A204.1 (cell line): ENCODE results near the gene DNAJC30.
"Not testable (repeated sequence)": the region's sequence is repeated elsewhere in the genome, so short reads cannot be mapped to it uniquely, and the experiment has no call there.

Experiments
- FAIRE-seq: peaks from 2 replicates; lab custom pipeline; 2012; peaks lifted over from hg19 to GRCh38; lab: Jason Lieb, UNC

DNAJC30 gene

DNA sequence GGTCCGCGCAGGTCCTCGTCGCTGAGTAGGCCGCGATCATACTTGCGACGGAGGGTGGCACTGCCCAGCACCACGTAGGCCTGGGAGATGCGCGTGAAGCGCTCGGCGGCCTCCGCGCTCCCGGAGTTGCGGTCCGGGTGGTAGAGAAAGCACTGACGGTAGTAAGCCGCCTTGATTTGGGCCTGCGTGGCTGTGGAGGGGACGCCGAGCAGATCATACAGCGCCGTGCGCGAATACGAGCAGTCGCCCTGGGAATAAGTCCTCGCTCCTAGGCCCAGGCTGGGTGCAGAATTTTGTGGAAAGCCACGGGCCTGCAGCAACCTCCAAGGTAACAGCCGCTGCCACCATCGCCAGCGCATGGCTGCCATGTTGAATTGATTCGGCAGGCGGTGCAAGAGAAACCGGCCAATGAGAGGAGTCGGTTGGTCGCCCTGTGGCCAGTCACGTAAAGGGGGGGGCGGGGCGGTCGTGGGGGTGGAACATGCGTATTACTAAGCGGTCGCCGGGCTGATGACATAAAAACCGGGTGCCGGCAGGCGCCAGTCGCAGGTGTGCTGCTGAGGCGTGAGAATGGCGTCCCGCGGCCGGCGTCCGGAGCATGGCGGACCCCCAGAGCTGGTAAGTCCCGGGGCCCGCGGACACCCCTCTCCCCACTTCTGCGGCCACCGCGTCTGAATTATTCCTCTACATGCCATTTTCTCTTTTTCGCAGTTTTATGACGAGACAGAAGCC lies at the start of gene DNAJC30, which contains the start of gene BUD23:
Gene DNAJC30 (minus strand): TSS at position 398 of the 732 bp plus-strand sequence. CDS start 30 bp downstream, at position 368.
Gene BUD23 (plus strand): TSS at position 542 of the 732 bp plus-strand sequence. CDS start 29 bp downstream, at position 571.
- no peak for FAIRE-seq

DNA sequence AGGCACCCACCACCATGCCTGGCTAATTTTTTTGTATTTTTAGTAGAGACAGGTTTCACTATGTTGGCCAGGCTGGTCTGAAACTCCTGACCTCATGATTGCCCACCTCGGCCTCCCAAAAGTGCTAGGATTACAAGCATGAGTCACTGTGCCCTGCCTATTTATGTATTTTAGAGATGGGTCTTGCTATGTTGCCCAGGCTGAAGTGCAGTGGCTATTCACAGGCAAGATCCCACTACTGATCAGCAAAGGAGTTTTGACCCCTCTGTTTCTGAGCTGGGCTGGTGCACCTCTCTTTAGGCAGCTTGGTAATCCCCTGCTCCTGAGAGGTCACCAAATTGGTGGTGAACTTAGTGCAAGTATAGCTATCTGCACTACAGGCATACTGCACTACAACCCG lies 49.1 kb upstream of the DNAJC30 start:
- FAIRE-seq, result no peak

DNA sequence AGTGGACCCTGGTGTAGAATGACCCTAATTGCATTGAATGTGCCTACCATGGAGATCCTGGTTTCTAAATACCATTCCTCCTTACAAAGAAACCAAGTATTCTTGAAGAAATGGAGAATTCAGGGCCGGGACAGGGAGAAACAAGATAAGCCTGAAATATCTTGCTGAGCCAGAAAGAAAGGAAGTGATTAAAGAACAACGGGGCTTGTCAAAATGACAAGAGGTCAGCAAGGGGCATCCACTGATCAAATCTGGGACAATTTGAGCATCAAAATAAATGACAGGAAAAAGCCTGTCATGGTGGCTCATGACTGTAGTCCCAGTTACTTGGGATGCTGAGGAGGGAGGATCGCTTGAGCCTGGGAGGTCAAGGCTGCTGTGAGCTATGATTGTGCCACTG lies 47.2 kb upstream of the DNAJC30 start:
- FAIRE-seq, result no peak

DNA sequence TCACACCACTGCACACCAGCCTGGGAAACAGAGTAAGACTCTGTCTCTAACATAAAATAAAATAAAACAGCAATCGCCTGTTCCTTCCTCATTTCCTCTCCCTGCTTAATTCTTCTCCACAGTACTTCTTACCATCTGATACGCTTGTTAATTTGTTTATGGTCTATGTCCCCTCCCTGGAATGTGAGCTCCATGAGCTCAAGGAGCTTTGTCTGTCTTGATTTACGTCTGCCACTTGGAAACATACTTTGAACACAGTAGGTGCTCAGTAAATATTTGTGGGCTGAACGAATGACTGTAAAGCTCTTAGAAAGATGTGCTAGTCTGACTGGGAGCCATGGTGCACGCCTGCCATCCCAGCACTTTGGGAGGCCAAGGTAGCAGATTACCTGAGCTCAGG lies 45.3 kb upstream of the DNAJC30 start:
- FAIRE-seq, result no peak

DNA sequence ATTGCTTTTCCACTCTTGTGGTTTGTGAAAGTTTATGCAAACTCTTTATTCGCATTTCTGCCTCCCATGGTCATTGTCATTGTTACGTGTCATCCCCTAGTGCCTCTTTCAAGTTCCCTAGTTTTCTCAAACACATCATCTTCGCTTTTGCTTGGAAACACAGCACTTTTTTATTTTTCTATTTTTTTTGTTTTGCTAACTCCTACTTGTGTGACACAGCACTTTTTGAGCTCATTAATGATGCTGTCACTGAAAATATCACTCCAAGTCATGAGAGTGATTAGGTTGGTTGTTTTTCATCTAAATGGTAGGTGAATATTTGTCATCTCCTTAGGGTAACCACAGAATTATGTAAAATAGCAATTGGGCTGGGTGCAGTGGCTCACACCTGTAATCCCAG lies 44.7 kb upstream of the DNAJC30 start:
- FAIRE-seq, result no peak

DNA sequence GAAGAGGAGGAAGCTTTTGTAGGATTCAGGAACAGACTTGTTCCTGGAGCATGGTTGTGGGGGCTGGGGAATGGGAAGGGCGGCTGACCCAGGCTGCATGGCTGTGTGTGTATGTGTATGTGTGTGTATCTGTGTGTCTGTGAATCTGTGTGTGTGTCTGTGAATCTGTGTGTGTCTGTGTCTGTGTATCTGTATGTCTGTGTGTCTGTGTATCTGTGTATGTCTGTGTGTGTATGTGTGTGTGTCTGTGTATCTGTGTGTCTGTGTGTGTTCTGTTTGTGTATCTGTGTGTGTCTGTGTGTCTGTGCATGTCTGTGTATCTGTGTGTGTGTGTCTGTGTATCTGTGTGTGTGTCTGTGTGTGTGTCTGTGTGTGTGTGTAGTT lies 42.8 kb upstream of the DNAJC30 start:
- FAIRE-seq, result no peak

DNA sequence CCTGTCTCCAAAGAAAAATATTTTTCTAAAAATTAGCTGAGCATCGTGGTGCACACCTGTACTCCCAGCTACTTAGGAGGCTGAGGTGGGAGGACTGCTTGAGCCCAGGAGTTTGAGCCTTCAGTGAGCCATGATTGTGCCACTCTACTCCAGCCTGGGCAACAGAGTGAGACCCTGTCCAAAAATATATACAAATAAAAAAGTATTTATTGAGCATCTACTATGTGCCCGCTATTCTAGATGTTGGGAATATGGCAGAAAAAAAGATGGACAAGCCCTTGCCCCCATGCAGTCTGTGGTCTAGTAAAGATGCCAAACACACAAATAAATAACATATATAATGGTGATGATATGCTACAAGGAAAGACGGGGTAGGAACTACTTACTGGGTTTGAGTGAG lies 40.6 kb upstream of the DNAJC30 start:
- no peak for FAIRE-seq

DNA sequence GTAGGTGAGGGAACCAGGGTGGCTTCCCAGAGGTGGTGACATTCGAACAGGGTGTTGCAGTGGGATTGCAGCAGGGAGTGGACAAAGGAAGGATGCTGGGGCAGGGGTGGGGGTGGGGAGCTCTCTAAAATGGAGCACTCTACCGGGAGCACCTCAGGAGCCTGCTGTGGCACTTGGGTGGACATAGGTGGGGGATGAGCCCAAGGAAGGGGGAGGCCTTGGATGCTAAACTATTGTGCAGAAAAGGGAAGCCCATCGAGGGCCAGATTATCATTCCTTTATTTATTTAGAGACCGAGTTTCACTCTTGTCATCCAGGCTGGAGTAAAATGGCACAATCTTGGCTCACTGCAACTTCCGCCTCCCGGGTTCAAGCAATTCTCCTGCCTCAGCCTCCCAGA lies 39.5 kb upstream of the DNAJC30 start:
- FAIRE-seq, result no peak

DNA sequence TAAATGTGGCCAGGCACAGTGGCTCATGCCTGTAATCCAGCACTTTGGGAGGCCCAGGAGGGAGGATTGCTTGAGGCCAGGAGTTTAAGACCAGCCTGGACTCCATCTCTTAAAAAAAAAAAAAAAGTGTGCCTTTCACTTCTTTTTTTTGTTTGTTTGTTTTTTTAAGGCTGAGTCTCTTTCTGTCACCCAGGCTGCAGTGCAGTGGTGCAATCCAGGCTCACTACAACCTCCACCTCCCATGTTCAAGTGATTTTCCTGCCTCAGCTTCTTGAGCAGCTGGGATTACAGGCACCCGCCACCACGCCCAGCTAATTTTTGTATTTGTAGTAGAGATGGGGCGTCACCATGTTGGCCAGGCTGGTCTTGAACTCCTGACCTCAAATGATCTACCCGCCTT lies 38.9 kb upstream of the DNAJC30 start:
- not testable (repeated sequence) for FAIRE-seq

DNA sequence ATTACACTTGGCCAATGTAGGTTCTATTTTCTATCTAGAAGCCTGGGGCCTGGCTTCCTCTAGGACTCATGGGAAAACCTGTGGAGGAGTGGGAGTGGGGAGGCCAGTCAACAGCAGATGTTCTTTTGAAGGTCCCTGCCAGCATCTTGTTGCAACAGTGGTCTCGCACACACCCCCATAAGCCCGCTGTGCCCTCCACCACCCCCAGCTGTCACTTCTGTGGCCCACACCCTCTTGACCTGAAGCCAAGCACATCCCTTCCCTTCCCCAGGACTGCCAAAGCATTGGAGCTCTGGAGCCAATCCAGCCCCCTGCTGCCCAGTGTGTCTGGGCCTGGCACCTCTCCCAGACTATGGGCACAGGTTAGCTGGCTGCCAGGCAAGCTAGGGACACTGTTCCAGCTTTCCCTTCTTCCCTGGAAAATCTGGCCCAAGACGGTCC lies 38.1 kb upstream of the DNAJC30 start:
- no peak for FAIRE-seq

DNA sequence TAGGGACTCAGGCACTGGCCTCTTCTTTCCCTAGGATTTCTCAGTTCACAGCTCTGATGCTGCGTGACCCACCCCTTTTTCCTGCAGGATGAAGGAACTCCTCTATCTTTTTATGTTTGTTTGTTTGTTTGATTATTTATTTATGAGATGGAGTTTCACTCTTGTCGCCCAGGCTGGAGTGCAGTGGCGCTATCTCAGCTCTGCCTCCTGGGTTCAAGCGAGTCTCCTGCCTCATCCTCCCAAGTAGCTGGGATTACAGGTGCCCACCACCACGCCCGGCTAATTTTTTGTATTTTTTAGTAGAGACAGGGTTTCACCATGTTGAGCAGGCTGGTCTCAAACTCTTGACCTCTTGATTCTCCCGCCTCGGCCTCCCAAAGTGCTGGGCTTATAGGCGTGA lies 37.2 kb upstream of the DNAJC30 start:
- not testable (repeated sequence) for FAIRE-seq

DNA sequence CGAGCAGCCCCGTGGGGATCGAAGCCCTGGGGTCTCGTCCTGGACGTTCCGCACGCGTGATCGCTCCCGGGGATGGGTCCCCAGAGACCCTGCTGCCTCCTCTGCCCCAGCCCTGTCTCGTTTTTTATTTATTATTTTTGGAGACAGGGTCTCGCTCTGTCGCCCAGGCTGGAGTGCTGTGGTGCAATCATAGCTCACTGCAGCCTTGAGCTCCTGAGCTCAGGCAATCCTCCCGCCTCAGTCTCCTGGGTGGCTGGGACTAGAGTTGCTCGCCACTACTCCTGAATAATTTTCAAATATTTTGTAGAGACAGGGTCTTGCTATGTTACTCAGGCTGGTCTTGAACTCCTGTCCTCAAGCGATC lies 36.5 kb upstream of the DNAJC30 start:
- FAIRE-seq, result no peak

DNA sequence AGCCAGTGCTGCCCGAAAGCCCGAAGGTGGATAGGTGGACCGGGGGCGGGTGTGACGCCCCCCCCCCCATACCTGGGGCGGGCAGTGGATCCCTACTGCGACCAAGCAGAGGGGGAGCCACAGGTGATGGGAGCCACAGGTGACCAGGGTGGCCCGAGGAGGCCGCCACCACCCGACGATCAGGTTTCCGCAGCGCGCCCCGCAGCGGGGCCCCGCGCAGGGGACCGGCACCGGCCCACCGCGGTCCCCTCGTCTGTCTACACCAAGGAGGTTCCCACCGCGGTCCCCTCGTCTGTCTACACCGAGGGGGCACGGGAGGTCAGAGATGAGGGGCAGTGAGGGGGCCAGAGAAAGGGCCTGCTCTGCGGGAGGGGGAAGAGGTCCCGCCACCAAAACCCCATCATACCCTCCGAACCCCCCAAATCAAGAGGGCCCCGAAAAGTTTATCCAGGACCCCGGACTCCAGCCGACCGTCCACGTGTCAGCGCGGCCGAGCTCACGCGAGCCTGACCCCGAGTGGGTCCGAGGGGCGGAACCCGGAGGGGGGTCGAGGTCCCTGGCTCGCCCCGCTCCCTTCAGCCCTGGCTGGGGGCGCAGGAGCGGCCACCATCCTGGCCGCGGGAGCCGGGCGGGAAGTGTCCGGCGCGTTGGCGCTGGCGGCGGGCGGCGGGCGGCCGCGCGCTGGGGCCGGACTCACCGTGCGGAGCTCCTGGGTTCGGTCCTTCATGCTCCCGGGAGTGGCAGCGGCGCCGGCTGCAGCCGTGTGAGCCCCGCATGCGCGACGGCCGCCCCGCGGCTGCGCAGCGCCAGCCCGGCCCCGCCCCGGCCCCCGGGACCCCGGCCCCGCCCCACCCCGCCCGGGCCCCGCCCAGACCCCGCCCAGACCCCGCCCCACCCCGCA lies 35.9 kb upstream of the DNAJC30 start, which contains the start of gene STX1A:
Gene STX1A (minus strand): TSS at position 765 of the 901 bp plus-strand sequence. CDS start 38 bp downstream, at position 727.
- no peak for FAIRE-seq

DNA sequence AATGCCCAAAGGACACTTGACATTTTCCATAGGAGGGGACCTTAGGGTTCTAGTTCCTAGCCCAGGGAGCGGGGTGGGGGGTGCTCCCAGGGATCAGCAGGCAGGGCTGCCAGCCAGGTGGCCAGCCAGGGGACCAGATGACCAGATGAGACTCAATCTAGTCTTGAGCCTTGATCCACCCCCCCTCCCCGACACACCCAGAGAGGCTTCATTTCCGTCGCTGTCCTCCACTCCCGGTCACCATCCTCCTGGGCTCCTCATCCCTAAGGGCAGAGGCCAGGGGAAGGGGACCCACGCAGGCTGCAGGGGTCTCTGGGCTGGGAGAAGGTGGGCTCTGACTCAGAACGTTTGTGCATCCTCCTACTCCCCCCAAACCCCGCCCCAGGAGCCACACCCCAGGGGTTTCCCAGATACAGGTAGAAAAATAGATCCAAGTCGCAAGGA lies 35.2 kb upstream of the DNAJC30 start:
- no peak for FAIRE-seq

DNA sequence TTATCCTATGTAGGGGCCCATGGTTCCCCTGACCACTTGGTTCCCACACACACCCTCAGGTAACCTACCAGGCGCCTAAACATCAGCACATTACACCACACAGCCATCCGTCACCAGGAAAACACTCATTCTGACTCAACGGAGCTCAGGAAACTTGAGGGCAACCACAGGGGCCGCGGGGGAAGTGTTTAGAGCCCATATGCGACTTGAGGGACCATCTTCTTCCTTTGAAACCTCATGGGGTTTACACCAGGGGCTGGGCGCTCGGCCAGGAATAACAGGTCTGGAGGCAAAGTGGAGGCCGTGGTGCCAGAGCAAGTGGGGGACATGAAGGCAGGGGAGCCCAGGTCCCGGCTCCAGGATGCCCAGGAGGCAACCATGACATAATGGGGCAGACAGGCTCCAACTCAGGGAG lies 34.7 kb upstream of the DNAJC30 start:
- FAIRE-seq, result no peak

DNA sequence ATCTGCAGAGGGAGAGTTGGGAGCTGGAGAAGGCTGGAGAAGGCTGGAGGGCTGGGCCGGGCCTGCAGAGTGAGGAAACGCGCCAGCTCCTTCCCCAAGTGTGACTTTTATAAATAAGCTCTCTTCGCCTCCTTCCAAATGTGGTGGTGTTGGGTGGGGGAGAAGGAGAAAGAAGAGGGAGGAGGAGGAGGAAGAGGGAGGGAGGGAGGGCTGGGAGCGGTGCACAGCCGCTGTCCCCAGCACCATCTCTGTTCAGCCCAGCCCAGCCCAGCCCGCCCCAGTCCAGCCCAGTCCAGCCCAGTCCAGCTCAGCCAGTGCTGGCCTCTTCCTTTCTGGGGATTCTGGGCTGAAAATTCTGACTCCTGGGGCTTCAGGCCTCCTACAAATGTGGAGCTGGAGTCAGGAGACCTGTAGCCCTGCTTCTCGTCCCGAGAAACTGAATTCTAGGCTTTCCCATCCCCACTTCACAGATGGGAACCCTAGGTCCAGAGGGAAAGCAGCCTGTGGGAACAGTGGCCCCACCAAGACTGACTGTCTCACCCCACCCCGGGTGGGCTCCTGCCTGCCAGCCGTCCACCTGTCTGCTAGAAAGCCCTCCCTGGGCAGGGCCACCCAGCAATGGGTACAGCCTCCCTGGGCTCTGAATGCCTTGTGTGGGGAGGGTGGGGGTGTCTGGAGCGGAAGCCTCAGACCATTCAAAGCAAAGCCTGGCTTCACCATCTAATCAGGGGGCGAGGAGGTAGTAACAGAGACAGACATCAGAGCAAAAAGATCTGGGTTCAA lies 34.0 kb upstream of the DNAJC30 start:
- no peak for FAIRE-seq

DNA sequence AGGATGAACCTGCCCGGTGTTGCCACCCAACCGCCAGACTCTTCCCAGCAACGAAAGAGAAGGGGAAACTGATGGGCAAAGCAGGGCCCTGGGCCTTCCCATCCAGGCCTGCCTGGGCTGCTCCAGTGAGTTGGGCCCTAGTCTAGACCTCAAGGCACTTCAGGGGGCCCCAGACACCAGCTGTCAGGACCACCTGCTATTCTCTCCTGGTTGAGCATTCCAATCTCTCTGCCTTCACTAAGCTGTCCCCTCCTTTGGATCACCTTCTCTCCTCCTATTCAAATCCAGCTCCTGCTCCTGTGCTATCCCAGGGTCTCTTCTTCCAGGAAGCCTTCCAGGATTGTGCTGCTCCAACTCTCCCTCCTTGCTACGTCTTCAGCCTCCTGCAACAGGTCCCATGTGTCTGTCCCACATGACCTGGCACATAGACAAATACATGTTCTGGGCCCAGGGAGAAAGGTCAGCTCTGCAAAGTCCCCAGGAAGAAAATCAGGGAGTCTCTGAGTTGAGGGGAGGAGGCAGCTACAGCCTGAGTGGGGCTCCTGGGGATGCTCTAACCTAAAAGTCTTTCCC lies 33.2 kb upstream of the DNAJC30 start:
- no peak for FAIRE-seq

DNA sequence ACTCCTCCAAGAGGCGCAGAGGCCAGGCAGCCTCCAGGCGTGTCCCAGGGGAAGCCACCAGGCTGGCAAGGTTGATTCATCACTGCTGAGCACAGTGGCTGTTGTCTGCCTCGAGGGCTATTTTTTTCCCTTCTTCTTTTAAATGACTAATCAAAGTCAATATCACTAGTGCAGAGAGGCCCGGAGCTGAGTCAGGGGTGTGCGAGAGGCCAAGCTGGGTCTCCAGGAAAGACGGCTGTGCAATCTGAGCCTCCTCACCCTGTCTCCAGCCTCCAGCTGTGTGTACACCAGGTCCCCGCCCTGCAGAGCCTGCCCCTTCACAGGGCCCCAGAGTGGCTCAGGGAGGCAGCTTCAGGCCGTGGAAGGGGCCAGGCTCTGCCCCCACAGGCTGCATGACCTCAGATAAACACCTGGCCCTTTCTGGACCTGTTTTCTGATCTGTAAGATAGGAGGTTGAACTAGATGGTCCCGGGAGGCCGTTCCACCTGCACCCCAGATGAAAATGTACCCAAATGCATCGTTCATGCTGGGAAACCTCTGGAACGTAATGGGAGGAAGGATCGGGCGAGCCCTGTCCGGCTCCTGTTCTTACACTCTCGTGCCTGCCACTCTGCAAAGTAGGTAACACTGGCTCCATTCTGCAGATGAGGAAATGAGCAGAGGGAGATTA lies 32.5 kb upstream of the DNAJC30 start:
- no peak for FAIRE-seq

DNA sequence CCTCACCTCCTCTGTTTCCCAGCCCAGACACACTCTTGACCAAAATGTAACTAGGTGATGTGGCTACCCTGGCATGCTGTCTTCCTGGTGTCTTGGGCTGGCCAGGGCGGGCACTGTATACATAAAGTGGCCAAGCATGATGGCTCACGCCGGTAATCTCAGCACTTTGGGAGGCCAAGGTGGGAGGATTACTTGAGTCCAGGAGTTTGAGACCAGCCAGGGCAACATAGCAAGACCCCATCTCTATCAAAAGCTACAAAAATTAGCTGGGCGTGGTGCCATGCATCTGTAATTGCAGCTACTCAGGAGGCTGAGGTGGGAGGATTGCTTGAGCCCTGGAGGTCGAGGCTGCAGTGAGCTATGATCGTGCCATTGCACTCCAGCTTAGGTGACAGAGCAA lies 30.1 kb upstream of the DNAJC30 start:
- not testable (repeated sequence) for FAIRE-seq

DNA sequence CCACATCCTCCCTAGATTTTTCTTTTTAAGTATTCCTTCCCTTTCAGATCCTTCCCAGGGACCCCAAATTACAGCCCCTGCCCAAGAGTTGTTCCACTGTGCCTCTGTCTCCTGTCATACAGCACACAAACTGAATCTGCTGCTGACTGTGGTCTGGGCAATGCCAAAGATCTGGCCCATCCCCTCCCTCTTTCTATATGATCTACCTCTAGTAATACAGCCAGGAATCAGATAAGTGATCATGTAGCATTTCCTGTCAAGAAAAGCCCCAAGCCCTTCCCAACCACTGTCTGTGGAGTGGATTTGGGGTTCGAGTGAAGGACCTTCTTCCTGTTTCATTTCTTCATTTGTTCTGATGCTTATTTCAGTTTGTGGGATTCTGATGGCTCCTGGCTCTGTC lies 29.5 kb upstream of the DNAJC30 start:
- FAIRE-seq, result no peak

DNA sequence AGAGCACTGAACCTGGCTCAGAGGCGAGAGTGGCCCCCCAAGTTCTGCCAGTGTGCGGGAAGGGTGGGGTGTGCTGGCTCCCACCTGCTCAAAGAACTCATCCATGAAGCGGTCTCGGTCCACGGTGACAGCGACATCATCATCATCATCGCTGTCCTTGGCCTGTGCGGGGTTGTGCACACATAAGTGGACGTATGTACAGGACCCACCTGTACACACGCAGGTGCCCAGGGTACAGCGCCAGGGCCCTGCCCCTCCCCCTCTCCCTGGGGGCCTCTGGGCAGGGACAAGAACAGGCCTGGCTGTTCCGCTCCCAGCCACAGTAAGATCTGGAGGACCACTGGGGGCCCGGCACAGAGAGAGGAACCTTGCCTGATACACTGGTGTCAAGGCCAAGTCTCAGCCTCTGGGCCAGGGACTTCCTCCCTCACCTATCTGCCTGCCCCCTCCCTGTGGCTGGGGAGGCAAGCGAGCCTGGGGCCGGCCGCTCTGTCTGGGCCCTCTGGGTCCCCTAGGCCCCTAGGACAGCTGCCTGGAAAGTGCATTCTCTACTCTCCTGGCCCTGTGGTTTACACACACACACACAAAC lies 25.8 kb upstream of the DNAJC30 start:
- FAIRE-seq, result no peak
